Common myeloid progenitor, CD34-positive (primary cell): ENCODE measurements around the gene INAFM2.

Experiments used
- CTCF ChIA-PET: fragments of 350-600 bp; sonication (Branson Sonifier 250); formaldehyde crosslinking; loops from one replicate; lab custom pipeline; 2021; ENCODE audit warnings: antibody characterized with exemption; lab: Charles Lee
- POLR2A ChIA-PET: fragments of 350-600 bp; sonication (Branson Sonifier 250); formaldehyde crosslinking; loops from one replicate; lab custom pipeline; 2021; ENCODE audit warnings: antibody characterized with exemption; lab: Charles Lee
- DNase-seq, 3 donors: peaks; one replicate each; pipeline versions ENCODE4 v3.0.0 to v3.0.0-alpha.2; 2013
- H3K27ac ChIP-seq, 2 experiments: 1 replicate in 1 of 2; 2 replicates in 1 of 2; pipeline ENCODE4 v1.7.0; 2013; ENCODE audit warnings: inconsistent platforms in 2 of 2, low read length in 2 of 2, mild to moderate bottlenecking in 2 of 2, low read depth in 1 of 2, moderate library complexity in 1 of 2; ENCODE audit not compliant: severe bottlenecking in 2 of 2, insufficient read depth in 1 of 2, poor library complexity in 1 of 2
- H3K27me3 ChIP-seq, 5 experiments: replicated peaks in 2 of 5; 1 replicate in 3 of 5; 2 replicates in 2 of 5; pipeline versions ENCODE4 v1.6.1 to v1.7.0; 2013; ENCODE audit warnings: low read length in 4 of 5, mild to moderate bottlenecking in 2 of 5, moderate library complexity in 2 of 5, inconsistent platforms in 1 of 5; ENCODE audit not compliant: insufficient read depth in 5 of 5, control insufficient read depth in 4 of 5
- H3K36me3 ChIP-seq, 4 experiments: 1 replicate in 2 of 4; 2 replicates in 2 of 4; pipeline versions ENCODE4 v1.6.1 to v1.7.0; 2013; ENCODE audit warnings: low read length in 3 of 4, control low read depth in 1 of 4, mild to moderate bottlenecking in 1 of 4; ENCODE audit not compliant: control insufficient read depth in 4 of 4, insufficient read depth in 4 of 4
- H3K4me1 ChIP-seq, 4 experiments: 1 replicate in 3 of 4; 2 replicates in 1 of 4; pipeline versions ENCODE4 v1.6.1 to v1.7.1; 2013; ENCODE audit warnings: low read length in 3 of 4, mild to moderate bottlenecking in 3 of 4, control low read depth in 1 of 4, inconsistent platforms in 1 of 4, moderate library complexity in 1 of 4; ENCODE audit not compliant: control insufficient read depth in 4 of 4, insufficient read depth in 4 of 4; ENCODE audit errors: control extremely low read depth in 1 of 4
- H3K4me3 ChIP-seq, 7 experiments: 1 replicate in 4 of 7; 2 replicates in 3 of 7; pipeline versions ENCODE4 v1.5.1 to v1.7.0; 2013; ENCODE audit warnings: mild to moderate bottlenecking in 7 of 7, low read length in 6 of 7, moderate library complexity in 6 of 7, inconsistent platforms in 2 of 7, low read depth in 2 of 7, control low read depth in 1 of 7; ENCODE audit not compliant: insufficient read depth in 4 of 7, control insufficient read depth in 1 of 7; ENCODE audit errors: extremely low read depth in 1 of 7
- H3K9me3 ChIP-seq, 5 experiments: 1 replicate in 4 of 5; 2 replicates in 1 of 5; pipeline versions ENCODE4 v1.6.1 to v1.7.1; 2013; ENCODE audit warnings: low read length in 4 of 5, mild to moderate bottlenecking in 2 of 5, inconsistent platforms in 1 of 5, low read depth in 1 of 5, moderate library complexity in 1 of 5; ENCODE audit not compliant: control insufficient read depth in 4 of 5, insufficient read depth in 2 of 5; ENCODE audit errors: control extremely low read depth in 1 of 5
- WGBS: methylation state at CpG from one replicate; pipeline ENCODE4 v1.1.5; 2013; ENCODE audit not compliant: insufficient coverage; 5-methylcytosine and 5-hydroxymethylcytosine counted together

Gene INAFM2

DNA sequence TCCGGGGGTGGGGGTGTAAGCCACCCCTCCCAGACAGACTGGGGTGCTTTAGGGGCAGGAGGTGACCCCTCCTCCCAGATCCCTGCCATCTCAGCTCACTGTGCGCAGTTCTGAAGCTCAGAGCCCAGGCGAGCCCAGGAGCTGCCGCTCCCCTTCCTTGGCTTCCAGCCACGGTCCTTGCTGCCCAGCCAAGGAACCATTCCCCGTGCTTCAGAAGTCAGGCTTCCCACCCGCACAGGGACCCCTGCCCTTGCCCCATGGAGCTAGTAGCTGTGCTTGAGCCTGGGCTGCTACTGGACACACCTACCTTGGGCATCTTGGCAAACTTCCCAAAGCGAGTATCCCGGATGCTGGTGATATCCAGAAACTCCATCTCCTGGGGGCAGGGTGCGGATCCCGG, 20.5 kb upstream of the INAFM2 start:
- CTCF ChIA-PET: interaction anchor here (1.5 to 25.2 kb wide), 6 partner anchors 9 to 85 kb away, joined by 3 to 1099 read pairs (median 208); partner anchors contain the start of genes ANKRD63, CCDC9B, INAFM2 and PLCB2
- H3K27me3 ChIP-seq: no peaks in the 10 kb centered on the region
- H3K4me3 ChIP-seq: no peak overlapping the region
- peaks cover 6 to 61% (median 43%) of the 10 kb centered on the region in 4 experiments for H3K4me1 ChIP-seq
- H3K27ac ChIP-seq: no peak overlapping the region
- peaks cover 0 to 9% (median 0%) of the 10 kb centered on the region in 5 experiments for H3K9me3 ChIP-seq
- POLR2A ChIA-PET: no interaction called here
- no peak for DNase-seq
- 98% methylated on average over 7 of the region's 11 CpGs for WGBS
- peaks cover 9 to 60% (median 45%) of the 10 kb centered on the region in 4 experiments for H3K36me3 ChIP-seq

- WGBS: 83% methylated on average over 1 of the region's 2 CpGs
- Histone ChIP-seq H3K36me3 (peaks cover 9 to 54% (median 40%) of the 10 kb centered on the region in 4 experiments), H3K9me3 (peaks cover 0 to 9% (median 0%) of the 10 kb centered on the region in 5 experiments), H3K27me3 (no peaks in the 10 kb centered on the region), H3K4me3 (no peak overlapping the region), H3K27ac (no peak overlapping the region), H3K4me1 (peaks cover 6 to 66% (median 47%) of the 10 kb centered on the region in 4 experiments)
- CTCF ChIA-PET: interaction anchor here (1.4 to 25.2 kb wide), 6 partner anchors 9 to 109 kb away, joined by 3 to 1099 read pairs (median 208); partner anchors contain the start of genes ANKRD63, CCDC9B, INAFM2 and PLCB2
- POLR2A ChIA-PET: no interaction called here
- no peak for DNase-seq
These were observed 19.9 kb upstream of the INAFM2 start for GRCh38 chr15:40303576-40303975.

- peaks cover 6 to 83% (median 64%) of the 10 kb centered on the region in 4 experiments for H3K4me1 ChIP-seq
- no peaks in the 10 kb centered on the region for H3K27me3 ChIP-seq
- peaks cover 9 to 46% (median 30%) of the 10 kb centered on the region in 4 experiments for H3K36me3 ChIP-seq
- CTCF ChIA-PET: interaction anchor here (1.1 to 25.2 kb wide), 8 partner anchors 7 to 119 kb away, joined by 3 to 1099 read pairs (median 10); partner anchors contain the start of genes ANKRD63, CCDC9B, INAFM2 and PLCB2
- peak overlapping the region; percentile 22 to 44 for H3K27ac ChIP-seq
- 100% methylated on average over 1 of the region's 4 CpGs for WGBS
- no peak for DNase-seq
- POLR2A ChIA-PET: interaction anchor here (0.6 kb wide), 1 partner anchor 262 kb away, joined by 6 read pairs; no protein-coding TSS in a partner anchor
- peaks cover 0 to 9% (median 0%) of the 10 kb centered on the region in 5 experiments for H3K9me3 ChIP-seq
- H3K4me3 ChIP-seq: peak overlapping the region in 3 of 7 experiments; percentile 86 to 92 (median 87)
These were observed 18.2 kb upstream of the INAFM2 start for GRCh38 chr15:40305281-40305680.

- Histone ChIP-seq H3K4me1 (peaks cover 4 to 76% (median 59%) of the 10 kb centered on the region in 4 experiments), H3K9me3 (peaks cover 0 to under 1% (median 0%) of the 10 kb centered on the region in 5 experiments), H3K36me3 (peaks cover 9 to 36% (median 20%) of the 10 kb centered on the region in 4 experiments), H3K4me3 (peak overlapping the region; percentile 53 to 92 (median 82)), H3K27ac (peak overlapping the region; percentile 16 to 65), H3K27me3 (no peaks in the 10 kb centered on the region)
- ChIA-PET CTCF (interaction anchor here (1.0 to 25.2 kb wide), 7 partner anchors 6 to 116 kb away, joined by 4 to 1099 read pairs (median 337); partner anchors contain the start of genes ANKRD63, CCDC9B, INAFM2 and PLCB2), POLR2A (no interaction called here)
- 27% methylated on average over 5 of the region's 5 CpGs for WGBS
- DNase-seq: no peak
These were observed 17.1 kb upstream of the INAFM2 start for GRCh38 chr15:40306371-40306770.

GRCh38 chr15:40306908-40307307, 16.6 kb upstream of the INAFM2 start:
- H3K27ac ChIP-seq: peak overlapping the region; percentile 16 to 65
- CTCF ChIA-PET: interaction anchor here (1.0 to 24.3 kb wide), 8 partner anchors 12 to 116 kb away, joined by 3 to 1099 read pairs (median 98); partner anchors contain the start of genes ANKRD63, CCDC9B and INAFM2

DNA sequence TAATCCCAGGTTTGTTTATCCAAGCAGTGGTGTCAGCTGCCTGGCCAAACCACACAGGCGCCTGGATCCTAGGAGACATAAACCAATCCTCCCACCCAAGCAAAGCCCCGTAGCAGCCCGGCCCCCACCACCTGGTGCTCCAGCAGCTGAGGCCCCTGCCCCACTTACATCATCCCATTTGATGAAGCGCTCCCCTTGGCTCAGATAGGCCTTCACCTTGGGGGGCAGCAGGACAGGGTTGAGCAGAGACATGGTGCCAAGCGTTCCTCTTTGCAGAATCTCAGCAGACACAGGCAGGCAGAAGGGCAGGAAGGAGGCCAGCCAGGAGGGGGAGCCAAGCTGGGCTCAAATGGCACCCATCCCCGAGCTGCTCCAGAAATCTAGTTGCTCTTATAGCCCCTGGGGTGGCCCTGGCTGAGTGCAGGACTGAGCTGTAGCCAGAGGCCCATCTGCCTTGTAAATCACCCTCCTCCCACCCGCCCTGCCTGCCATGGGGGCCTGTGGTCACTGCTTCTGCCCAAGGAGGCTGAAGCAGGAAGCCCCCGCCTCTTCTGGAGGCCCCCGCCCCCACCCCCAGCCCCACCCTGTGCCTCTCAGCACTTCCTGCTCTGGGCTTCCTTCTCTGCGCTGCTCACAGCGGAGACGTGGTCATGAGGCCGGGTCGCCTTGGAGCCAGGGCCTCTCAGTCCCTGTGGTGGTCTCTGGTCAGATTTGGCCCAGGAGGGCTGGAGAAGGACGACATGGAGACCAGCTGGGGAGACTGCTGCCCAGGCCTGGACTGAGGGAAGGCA, 15.9 kb upstream of the INAFM2 start, which contains the start of gene PLCB2:
TSS of gene PLCB2 (minus strand) at position 515 of the 791 bp plus-strand sequence. CDS start at position 252, 263 bp downstream.
- WGBS: 0% methylated on average over 5 of the region's 15 CpGs
- peak; percentile 77 to 87 (median 83) for DNase-seq
- Histone ChIP-seq H3K27me3 (no peaks in the 10 kb centered on the region), H3K9me3 (no peaks in the 10 kb centered on the region), H3K4me3 (peak within 1 kb of the TSS; percentile 53 to 92 (median 82)), H3K4me1 (peaks cover 4 to 64% (median 50%) of the 10 kb centered on the region in 4 experiments), H3K27ac (peak within 1 kb of the TSS; percentile 56 to 81), H3K36me3 (peaks cover 9 to 23% (median 13%) of the 10 kb centered on the region in 4 experiments)
- POLR2A ChIA-PET: interaction anchor here (0.6 to 2.8 kb wide), 7 partner anchors 16 to 867 kb away, joined by 3 to 11 read pairs (median 4); partner anchors contain the start of gene ANKRD63
- CTCF ChIA-PET: interaction anchor here (0.5 to 24.3 kb wide), 11 partner anchors 12 to 169 kb away, joined by 3 to 1099 read pairs (median 5); partner anchors contain the start of genes ANKRD63, CCDC9B and INAFM2

More at GRCh38 chr15:40306908-40307307, 16.6 kb upstream of the INAFM2 start:
- Histone ChIP-seq H3K4me1 (peaks cover 4 to 71% (median 54%) of the 10 kb centered on the region in 4 experiments), H3K9me3 (no peaks in the 10 kb centered on the region), H3K27me3 (no peaks in the 10 kb centered on the region), H3K4me3 (peak overlapping the region; percentile 53 to 92 (median 82)), H3K36me3 (peaks cover 9 to 30% (median 18%) of the 10 kb centered on the region in 4 experiments)
- no peak for DNase-seq
- POLR2A ChIA-PET: interaction anchor here (0.6 to 0.7 kb wide), 2 partner anchors 25 to 866 kb away, joined by 3 read pairs; no protein-coding TSS in a partner anchor
- WGBS: 0% methylated on average over 5 of the region's 7 CpGs
